Esophagus mucosa (tissue), 1 donor: ENCODE measurements around the gene GJC2. TPM values are rescaled to one million over a fixed set of nuclear protein-coding genes. Genes with fewer than 3 reads are reported as not detected.
A peak's percentile ranks its signal among the peaks of the same experiment; 100 is the strongest.

Experiments used
- ATAC-seq: fragments of 200-7000 bp; cut with Tn5 transposase; one replicate; pipeline ENCODE4 v1.9.1; 2020
- total RNA-seq: library from RNA; stranded (reverse); gene quantifications from one replicate; pipeline ENCODE4 v1.2.4, GENCODE V29; 2023
- donor health status: DM: yes; HTN: yes; CAD: no.

Gene GJC2
- total RNA-seq, 1 donor from 2014 or later: 0.44 TPM

DNA sequence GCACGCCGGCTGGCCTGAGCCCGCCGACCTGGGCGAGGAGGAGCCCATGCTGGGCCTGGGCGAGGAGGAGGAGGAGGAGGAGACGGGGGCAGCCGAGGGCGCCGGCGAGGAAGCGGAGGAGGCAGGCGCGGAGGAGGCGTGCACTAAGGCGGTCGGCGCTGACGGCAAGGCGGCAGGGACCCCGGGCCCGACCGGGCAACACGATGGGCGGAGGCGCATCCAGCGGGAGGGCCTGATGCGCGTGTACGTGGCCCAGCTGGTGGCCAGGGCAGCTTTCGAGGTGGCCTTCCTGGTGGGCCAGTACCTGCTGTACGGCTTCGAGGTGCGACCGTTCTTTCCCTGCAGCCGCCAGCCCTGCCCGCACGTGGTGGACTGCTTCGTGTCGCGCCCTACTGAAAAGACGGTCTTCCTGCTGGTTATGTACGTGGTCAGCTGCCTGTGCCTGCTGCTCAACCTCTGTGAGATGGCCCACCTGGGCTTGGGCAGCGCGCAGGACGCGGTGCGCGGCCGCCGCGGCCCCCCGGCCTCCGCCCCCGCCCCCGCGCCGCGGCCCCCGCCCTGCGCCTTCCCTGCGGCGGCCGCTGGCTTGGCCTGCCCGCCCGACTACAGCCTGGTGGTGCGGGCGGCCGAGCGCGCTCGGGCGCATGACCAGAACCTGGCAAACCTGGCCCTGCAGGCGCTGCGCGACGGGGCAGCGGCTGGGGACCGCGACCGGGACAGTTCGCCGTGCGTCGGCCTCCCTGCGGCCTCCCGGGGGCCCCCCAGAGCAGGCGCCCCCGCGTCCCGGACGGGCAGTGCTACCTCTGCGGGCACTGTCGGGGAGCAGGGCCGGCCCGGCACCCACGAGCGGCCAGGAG lies 8.6 kb downstream of the GJC2 start:
- ATAC-seq: no peak

DNA sequence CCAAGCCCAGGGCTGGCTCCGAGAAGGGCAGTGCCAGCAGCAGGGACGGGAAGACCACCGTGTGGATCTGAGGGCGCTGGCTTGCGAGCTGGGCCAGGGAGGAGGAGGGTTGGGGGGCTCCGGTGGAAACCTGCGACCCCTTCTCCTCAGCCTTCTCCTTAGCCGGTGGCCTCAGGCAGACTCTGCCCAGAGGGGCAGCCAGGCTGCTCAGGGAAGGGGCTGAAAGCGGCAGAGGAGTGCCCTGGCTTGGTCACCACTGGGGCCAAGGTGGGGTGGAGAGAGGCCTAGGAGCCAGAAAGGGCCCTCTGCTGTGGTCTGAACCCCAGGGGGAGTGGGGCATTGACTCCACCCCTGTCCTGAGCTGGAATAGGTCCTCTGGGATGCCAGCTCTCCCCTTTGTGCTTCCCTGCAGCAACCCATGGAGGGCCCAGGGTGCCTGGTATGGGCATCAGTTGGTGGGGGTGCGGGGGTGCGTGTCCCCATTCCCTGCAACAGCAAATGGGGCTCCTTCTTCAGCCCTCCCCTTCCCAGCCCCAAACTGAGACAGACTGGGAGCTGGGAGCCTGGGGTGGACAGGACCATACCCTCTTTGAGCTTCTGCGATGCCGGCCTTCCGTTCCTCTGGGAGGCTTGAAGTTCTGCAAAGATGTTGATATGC lies 9.4 kb downstream of the GJC2 start:
- no peak for ATAC-seq

DNA sequence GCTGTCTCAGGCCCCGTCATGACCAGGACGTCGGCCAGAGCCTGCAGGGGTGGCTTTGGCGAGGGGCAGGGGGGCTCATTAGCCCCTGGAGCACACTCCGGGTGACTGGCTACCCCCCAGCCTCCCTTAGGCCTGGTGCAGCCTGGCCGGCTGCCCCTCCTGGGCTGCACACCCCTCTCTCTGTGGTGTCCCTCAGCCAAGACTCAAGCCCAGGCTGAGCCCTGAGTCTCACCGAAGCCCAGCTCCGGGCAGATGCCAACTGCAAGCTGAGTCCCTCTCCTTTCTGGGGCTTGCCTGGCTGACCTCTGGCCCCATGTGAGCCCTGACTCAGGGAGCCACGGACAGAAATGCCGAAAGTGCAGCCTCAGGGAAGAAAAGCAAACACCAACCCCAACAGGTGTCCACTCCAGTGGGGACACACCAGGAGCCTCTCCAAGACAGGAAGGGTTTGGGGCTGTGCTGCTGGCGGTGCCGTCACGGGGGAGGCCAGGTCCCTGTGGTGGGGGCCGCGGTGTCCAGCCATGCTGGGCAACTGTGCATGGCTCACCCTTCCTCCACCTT lies 10.6 kb downstream of the GJC2 start:
- no peak for ATAC-seq

DNA sequence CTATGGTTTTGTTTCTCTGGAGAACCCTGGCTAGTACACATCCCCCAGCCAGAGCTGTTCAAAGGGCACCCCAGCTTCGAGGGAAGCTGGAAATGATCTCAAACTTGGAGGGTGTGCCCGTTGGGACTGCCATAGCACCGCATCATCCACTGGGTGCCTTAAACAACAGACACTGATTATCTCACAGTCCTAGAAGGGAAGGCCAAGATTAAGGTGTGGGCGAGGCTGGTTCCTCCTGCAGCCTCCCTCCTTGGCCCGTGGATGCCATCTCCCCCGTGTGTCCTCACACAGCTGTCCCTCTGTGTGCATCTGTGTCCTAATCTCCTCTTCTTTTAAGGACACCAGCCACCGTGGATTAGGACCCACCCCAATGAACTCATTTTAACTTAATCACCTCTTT lies 11.6 kb downstream of the GJC2 start:
- ATAC-seq: no peak

DNA sequence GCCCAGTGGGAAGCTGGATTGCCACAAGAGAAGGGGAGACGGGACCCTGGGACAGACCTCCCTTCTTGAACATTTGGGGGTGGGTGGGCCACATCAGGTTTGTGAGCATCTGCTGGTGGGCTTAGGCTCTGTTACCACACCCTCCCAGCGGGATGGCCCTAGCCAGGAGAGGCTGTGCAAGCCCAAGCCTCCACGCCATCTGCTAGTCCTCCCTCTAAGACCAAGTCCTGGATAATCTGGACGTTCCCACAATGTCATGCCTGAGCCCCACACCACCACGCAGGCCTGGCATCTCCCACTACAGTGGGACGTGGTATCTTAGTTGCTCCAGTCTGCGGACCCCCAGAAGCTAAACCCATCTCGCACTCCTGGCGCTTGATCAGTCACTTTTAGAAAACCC lies 12.1 kb downstream of the GJC2 start:
- no peak for ATAC-seq

DNA sequence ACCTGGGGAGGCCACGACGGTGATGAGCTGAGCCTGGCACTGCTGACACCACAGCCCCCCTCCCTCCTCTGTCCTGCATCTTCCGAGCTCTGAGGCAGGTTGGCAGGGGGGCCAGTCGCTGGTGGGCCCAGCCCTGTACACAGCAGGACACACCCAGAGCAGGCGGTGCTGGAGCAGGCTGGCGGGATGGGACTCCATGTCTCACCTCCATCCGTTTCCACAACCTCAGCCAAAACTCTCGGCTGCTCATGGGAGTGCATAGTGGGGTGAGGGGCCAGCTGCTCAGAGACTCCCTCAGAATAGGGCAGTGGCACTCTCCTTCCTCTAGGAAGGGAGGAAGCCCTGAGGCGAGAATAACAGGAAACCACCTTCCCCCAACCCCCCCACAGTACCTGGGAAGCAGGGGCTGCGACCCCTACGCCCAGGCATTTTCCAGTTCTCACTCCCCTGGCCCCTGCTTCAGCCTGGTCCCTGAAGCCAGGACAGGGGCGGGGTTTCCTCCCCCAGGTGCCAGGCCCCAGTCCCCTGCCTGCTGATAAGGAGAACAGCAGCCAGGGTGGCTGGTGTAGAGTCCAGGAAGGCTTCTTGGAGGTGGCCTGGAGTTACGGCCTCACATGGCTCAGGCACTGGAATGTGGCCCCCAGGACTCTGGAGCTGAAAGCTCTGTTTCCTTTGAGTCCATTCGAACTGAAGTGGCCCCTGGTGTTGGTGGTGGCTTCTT lies 12.7 kb downstream of the GJC2 start:
- ATAC-seq: no peak

DNA sequence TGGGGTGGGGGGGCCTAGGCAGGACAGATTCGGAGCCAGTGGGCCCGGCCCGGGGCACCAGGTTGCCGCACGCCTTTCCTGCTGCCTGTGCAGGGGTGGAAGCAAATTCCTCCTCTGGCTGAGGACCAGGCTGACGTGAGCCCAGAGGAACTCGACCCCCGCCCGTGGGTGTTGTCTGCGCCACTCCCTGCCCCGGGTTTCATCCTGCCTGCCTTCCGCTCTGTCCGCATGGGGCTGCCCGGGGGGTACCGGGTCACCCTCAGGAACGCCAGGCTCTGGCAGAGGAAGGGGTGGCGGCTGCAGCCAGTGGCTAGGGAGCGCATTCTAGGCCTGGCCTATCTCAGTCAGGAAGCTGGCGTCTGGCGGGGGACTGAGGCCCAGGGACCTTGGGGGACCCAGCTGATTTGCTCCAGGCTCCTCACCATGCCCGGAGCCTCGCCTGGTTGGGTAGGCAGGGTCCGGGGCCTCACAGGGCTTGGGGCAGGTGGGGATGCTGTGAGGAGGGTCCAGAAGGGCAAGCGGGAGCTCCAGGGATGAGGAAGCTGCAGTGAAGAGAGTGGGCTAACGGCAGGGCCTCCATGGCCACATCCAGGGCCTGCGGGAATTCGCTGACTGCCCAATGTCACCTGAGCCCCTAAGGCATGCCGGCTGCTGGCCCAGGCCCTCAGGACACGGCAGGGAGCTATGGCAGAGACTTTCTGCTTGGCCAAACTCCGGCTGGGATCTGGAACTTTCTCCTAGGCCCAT lies 13.4 kb downstream of the GJC2 start:
- ATAC-seq: peak; percentile 21

DNA sequence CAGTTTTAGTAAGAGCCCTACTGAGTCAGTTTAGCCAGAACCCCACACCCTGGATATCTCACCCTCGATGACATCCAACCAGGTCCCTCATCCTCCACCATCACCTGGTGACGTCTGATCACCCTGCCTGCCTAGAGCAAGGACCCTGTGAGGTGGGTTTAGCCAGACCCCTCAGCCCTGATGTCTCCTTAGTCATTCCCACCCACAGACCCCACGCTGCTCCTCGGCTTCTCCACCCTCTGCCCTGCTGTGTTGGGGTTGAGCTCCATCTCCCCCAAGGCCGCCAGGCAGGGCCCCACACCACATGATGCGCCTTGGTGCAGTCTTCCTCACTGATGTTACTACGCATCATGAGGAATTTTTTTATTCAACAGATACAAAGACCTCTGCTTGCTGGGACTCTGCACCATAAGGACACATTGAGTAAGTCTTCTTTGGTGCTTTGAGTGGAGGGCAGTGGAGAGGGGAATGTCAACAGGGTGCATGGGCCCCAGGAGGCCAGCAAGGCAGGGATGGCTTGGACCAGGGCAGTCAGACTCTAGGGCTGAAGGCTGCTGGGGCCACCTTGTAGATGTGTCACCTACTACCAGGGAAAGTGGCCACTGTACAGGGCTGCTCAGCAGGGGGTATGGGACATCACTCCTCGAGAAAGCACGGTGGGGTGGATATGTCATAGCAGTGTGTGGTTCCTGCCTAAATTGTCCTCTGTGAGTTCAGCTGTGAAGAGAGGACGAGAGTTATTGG lies 14.2 kb downstream of the GJC2 start:
- ATAC-seq: no peak

DNA sequence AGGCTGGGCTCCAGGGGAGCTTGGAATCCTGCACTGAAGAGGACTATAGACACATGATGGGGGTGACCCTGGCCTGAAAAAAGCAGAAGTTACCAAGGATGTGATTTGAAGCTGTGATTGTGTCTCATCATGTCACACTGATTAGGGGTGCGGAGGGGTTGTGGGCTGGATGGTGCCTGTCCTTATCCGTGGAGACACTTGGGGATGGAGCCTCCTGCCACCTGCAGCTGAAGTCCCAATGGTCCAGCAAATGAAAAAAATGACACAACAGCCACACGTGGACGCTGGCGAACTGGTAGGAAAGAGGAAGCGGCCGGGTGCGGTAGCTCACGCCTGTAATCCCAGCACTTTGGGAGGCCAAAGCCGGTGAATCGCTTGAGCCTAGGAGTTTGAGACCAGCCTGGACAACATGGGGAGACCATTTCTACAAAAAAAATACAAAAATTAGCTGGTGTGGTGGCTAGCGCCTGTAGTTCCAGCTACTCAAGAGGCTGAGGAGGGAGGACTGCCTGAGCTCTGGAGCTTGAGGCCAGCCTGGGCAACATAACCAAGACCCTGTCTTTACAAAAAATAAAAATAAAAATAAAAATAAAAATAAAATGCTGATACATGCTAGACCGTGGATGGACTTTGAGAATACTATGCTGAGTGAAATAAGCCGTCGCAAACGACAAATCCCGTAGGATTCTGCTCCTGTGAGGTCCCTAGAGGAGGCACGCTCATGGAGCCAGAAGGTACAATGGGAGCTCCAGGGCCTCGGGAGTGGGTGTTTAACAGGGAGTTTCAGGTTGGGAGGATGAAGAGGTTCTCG lies 15.0 kb downstream of the GJC2 start:
- no peak for ATAC-seq

DNA sequence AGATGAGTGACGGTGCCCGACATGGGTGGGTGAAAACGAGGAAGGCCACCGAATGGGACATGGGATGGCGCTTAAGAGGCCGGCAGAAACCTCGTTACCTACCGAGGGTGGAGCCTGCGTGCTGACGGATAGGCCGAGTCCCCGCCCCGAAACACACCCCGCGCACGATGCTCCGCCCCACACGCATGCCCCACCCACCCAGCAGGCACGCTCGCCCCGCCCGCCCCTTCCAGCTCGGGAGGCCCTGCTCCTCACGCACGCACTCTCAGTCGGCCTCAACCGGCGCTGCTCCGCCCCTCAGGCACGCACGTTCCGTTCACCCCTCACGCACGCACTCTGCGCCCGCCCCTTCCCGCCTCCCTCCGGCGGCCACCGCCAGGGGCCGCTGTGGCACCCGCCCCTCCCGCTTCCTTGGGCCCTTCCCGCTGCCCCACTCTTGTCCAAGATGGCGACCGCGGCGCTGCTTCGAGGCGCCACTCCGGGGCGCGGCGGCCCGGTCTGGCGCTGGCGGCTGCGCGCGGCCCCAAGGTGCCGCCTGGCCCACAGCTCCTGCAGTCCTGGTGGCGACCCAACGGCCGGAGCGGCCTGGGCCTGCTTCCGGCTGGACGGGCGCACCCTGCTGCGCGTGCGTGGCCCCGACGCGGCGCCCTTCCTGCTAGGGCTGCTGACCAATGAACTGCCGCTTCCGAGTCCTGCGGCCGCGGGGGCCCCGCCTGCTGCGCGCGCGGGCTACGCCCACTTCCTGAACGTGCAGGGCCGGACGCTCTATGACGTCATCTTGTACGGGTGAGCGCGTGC lies 15.8 kb downstream of the GJC2 start, which contains the start of gene IBA57:
Gene IBA57 (plus strand): TSS at position 433 of the 798 bp plus-strand sequence. CDS start 13 bp downstream, at position 446.
- peak; percentile 89 for ATAC-seq

DNA sequence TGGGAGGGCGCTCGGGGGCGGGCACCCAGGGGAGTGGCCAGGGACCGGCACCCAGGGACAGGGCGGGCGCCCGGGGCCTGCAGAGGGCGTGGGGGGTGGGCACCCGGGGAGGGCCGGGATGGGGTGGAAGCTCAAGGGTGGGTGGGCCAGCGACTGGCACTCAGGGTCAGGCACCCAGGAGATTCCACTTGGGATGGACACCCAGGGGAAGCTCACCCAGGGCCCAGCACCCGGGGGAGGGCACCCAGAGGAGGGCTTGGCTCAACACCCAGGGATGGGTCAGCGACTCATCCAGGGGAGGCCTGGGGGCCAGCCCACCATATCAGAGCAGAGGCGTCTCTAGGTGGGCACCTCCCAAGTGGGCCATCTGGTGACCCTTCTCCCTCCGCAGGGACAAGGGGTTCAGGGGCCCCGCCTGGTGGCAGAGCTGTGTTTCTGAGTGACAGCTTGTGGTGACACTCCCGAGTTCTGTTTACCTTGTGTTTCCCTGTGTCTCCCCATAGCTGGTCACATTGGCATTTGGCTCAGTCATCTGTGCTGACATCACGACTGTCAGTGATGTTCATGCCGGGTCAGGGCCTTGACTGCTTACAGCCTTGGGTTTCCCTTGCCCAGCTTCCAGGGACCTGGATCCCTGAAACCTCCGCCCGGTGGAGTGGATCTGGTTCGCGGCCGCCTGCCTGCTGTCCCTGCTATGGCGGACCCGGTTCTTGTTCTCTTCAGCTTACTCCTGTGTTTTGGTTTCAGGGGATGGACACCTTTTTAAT lies 16.6 kb downstream of the GJC2 start:
- peak; percentile 33 for ATAC-seq

DNA sequence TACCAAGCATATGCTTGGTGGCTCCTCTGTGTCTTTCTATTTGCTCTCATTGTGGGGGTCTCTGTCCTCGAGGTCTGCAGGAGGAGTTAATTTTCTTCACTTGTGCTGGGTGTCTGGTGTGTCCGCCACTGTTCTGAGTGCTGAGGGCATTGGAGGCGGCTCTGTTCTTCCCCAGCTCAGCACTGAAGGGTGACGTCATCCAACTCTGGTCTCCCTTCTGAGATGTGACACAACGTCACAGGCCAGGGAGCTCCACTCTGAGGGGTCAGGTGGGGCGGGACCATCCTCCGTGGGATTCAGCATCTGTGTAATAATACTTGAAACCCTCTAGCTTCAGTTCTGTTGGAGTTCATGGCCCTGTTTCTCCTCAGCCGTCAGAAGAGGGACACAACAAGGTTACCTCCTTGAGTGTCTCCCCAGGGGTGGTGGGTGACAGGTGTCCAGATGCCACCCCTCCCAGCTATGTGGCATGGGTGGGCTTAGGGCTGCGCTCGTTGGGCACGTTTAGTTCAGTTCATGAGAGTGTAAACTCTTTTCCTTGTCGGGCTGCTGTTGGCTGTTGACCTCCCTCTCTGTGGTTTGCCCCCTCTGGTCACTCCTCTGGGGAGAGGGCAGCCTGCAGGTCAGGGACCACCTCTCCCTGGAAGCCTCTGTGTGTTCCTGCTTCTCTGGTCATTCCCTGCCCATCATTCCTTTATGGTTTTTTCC lies 19.0 kb downstream of the GJC2 start:
- ATAC-seq: no peak

DNA sequence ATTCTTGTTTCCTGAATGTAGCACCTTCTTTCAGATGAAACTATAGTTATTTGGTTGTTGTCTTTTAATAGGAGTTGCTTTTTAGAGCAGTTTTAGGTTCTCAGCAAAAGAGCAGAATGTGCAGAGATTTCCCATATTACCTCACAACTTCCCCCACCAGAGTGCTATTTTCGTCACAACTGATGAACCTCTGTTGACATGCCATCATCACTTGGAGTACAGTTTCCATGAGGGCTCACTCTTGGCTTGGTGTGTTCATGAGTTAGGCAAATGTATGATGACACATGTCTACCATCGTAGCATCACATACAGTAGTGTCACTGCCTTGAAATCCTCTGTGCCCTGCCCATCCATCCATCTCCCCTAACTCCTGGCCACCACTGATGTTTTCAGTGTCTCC lies 19.6 kb downstream of the GJC2 start:
- no peak for ATAC-seq

DNA sequence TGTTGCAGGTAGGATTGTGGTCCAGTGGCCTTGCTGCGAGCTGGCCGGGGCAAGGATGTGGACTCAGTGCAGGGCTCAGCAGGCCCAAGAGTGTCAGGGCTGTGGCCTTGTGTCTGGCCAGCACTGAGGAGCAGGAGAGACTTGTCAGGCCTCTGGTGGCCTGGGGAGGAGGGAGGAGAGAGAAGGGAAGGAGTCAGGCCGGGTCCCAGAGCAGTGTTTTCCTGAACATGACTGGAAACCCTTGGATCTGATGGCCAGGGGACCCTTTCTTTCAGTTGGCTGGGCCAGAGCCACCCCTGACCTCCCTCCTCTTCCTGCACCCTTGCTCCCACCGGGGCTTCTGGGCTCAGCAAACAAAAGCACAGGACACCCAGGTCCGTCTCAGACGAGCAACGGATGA lies 20.9 kb downstream of the GJC2 start:
- ATAC-seq: no peak

DNA sequence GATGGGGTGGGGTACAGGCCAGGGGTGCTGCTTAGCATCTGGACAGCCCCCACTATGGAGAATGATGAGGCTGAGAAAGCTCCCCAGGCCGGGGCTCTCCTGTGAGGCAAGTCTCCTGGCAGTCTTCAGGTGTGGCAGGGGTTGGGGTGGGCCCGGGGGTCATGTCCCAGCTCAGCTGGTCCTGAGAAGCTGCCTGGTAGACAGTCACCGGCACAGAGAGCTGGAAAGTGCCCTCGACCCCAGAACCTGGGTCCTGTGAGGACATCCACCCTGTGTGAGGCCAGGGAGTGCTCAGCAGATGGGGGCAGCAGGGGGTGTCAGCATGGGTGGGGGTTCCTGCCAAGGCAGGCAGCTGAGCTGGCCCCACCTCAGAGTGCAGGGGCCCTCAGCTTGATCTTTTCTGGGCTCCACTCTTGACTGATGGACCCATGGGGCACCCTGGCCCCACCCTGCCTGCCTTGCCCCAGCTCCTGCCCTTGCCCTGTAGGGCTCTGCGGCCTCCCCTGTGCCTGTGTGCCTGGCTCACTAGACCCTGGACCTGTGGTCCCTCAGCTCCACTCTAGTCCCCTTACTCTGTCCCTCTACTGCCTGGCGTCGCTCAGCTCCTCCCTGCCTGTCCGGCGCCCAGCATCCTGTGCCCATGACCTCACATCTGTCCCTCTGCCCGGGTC lies 21.6 kb downstream of the GJC2 start:
- no peak for ATAC-seq

DNA sequence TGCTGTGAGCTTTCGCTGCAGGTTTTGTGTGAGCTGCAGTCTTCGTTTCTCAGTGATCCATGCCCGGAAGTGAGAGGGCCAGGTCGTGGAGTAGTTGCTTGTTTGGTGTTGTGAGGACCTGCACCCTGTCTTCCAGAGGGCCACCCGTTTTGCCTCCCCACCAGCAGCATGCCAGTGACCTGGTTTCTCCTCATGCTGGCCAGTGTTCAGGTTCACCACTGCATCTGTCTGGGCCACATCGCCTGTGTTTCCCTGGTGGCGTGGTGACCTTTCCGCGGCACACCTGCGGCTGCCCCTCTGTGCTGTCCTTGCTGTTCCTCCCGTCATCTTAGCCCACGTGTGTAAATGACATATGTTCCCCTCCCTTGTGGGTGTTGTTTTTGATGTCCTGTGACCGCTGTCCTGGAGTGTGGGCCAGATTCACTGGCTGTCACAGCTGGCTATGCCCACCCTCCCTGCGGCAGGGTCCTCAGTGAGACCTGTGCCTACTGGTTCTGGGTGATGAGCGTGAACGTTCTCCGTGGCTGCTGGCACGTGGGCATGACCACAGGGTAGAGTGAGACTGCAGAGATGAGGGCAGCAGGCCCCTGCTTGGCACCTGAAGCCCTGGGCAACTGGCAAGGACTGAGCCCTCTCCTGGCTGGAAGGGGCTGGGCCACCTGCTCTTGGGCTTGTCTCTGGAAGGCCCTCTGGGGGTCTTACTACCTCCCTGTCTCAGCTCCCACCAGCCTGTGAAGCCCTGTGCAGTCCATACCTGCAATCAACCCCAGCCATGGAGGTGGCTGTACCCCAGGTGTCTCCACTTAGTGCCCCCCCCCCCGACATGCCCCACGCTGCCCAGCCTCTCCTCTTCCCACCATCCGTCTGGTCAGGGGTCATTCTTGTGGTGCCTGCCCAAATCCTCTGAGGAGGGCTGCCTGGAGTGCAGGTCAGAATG lies 23.1 kb downstream of the GJC2 start:
- no peak for ATAC-seq
